Femur (tissue), 1 donor: Measurements from ENCODE around the gene C6orf132.

Experiments
- DNase-seq: peaks from one replicate; pipeline ENCODE4 v3.0.0-alpha.2; 2017

The C6orf132 gene

GRCh38 chr6:42068872-42069522 is 73.4 kb downstream of the C6orf132 start:
- no peak for DNase-seq

GRCh38 chr6:42068173-42068572 is 74.2 kb downstream of the C6orf132 start:
- DNase-seq, result no peak

- DNase-seq, result no peak
These were observed 76.2 kb downstream of the C6orf132 start for GRCh38 chr6:42066156-42066675.

- DNase-seq, result no peak
These were observed 82.7 kb downstream of the C6orf132 start for GRCh38 chr6:42059743-42060142.

- DNase-seq, result no peak
These were observed 88.8 kb downstream of the C6orf132 start for GRCh38 chr6:42053601-42054000.

GRCh38 chr6:42051268-42051653 is 91.2 kb downstream of the C6orf132 start:
- no peak for DNase-seq
